ENCODE measurements around the gene TRPM3. TPM values are rescaled to one million over a fixed set of nuclear protein-coding genes. Genes with fewer than 3 reads are reported as not detected.

The TRPM3 gene
- total and polyA plus RNA-seq, 2 of the 13 experiments (the other 11 are each of a cell fraction or from before 2014, with no cell fraction given), result not detected

DNA sequence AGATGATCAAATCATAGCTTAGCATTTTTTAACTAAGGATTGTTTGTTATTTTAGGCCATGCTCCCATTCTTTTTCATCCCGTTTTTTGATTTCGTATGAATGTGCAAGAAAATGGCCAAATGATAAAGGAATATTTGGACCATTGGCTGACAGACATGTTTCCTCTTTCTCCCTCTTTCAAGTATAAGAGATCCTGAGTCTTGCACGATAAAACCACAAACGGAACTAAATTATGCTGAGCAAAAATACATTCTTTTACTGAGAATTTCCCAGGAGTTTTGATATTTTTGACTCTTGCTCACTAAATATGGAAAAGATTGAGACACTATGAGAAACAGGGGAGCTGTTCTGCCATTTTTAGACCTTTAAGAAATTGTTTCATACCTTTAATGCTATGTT is 616.6 kb downstream of the TRPM3 start (continued):
- TF ChIP-seq PHF8 (CRISPR knock-in tag; IDR thresholded peaks at IDR 0.05), result no peak
- TF ChIP-seq, protein P1, sequence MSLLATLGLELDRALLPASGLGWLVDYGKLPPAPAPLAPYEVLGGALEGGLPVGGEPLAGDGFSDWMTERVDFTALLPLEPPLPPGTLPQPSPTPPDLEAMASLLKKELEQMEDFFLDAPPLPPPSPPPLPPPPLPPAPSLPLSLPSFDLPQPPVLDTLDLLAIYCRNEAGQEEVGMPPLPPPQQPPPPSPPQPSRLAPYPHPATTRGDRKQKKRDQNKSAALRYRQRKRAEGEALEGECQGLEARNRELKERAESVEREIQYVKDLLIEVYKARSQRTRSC (CRISPR knock-in tag; IDR thresholded peaks at IDR 0.05; ENCODE audit: low read depth), result no peak

DNA sequence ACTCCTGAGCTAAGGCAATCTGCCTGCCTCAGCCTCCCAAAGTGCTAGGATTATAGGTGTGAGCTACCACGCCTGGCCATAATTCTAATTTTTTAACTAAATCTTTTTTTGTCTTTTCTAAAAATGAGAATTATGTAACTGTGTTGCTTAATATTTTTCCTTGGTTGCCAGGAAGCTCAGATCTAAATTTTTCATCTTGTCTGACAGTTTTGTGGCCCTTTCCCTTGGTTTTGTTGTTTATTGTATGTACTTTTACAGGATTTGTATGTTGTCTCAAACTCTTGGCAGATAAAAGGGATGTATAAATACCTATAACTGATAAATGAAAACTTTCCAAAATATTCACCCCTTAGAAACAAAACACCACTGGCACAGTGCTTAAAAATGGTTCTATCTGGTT is 618.7 kb downstream of the TRPM3 start:
- Histone ChIP-seq H3K36me3 (replicated peaks in 1 of 2; ENCODE audit: control insufficient read depth in 1 of 2, insufficient read depth in 2 of 2, low read length in 2 of 2) (no peaks in the 10 kb centered on the region), H4K20me1 (ENCODE audit: insufficient read depth, low read length) (no peaks in the 10 kb centered on the region), H3K9me3 (ENCODE audit: low read length) (no peaks in the 10 kb centered on the region), H3K27ac (ENCODE audit: extremely low read length, insufficient read depth, low read length) (no peak overlapping the region), H3K9ac (ENCODE audit: insufficient read depth, low read depth, low read length) (no peak overlapping the region), H3K79me2 (ENCODE audit: insufficient read depth, low read length) (no peaks in the 10 kb centered on the region), H3K4me3 (replicated peaks in 1 of 3; ENCODE audit: insufficient read depth in 1 of 3, low read depth in 2 of 3, low read length in 3 of 3) (no peak overlapping the region), H2AFZ (ENCODE audit: low read length) (no peak overlapping the region), H3K4me2 (ENCODE audit: low read depth, low read length) (no peak overlapping the region), H3K4me1 (ENCODE audit: insufficient read depth, low read length) (no peaks in the 10 kb centered on the region), H3K27me3 (ENCODE audit: control insufficient read depth in 1 of 2, insufficient read depth in 2 of 2, low read length in 2 of 2) (no peaks in the 10 kb centered on the region)
- in situ Hi-C loops (cut with HindIII; ENCODE audit: extremely low pct_ligation_motif_present, low pct_unique_long_range_greater_than_20kb) (no loop called here), intact Hi-C loops (cut with micrococcal nuclease; ENCODE audit: unreplicated experiment) (no loop called here)
- 11% methylated on average over 1 of the region's 1 CpG for whole genome bisulfite sequencing (ENCODE audit: low lambda C conversion rate)
- POLR2A ChIA-PET, result no interaction called here
- BruUV-seq (replicated peaks), result no TSS peak
- FAIRE-seq (no peak), DNase-seq (ENCODE audit: low spot score) (no peak), ATAC-seq (no peak)
- CTCF ChIA-PET (ENCODE audit: low intra/inter-chr PET ratio, low total read pairs), result no interaction called here
- TF ChIP-seq DPF2 (CRISPR knock-in tag; IDR thresholded peaks at IDR 0.05; ENCODE audit: borderline replicate concordance, low read depth), result no peak
- no peak for TF ChIP-seq HMG20A (CRISPR knock-in tag; IDR thresholded peaks at IDR 0.05; ENCODE audit: borderline replicate concordance)
- TF ChIP-seq ATF1 (CRISPR knock-in tag; IDR thresholded peaks at IDR 0.05), result no peak
- no peak for TF ChIP-seq ZNF891 (CRISPR knock-in tag; IDR thresholded peaks at IDR 0.05)
- TF ChIP-seq, protein P2, sequence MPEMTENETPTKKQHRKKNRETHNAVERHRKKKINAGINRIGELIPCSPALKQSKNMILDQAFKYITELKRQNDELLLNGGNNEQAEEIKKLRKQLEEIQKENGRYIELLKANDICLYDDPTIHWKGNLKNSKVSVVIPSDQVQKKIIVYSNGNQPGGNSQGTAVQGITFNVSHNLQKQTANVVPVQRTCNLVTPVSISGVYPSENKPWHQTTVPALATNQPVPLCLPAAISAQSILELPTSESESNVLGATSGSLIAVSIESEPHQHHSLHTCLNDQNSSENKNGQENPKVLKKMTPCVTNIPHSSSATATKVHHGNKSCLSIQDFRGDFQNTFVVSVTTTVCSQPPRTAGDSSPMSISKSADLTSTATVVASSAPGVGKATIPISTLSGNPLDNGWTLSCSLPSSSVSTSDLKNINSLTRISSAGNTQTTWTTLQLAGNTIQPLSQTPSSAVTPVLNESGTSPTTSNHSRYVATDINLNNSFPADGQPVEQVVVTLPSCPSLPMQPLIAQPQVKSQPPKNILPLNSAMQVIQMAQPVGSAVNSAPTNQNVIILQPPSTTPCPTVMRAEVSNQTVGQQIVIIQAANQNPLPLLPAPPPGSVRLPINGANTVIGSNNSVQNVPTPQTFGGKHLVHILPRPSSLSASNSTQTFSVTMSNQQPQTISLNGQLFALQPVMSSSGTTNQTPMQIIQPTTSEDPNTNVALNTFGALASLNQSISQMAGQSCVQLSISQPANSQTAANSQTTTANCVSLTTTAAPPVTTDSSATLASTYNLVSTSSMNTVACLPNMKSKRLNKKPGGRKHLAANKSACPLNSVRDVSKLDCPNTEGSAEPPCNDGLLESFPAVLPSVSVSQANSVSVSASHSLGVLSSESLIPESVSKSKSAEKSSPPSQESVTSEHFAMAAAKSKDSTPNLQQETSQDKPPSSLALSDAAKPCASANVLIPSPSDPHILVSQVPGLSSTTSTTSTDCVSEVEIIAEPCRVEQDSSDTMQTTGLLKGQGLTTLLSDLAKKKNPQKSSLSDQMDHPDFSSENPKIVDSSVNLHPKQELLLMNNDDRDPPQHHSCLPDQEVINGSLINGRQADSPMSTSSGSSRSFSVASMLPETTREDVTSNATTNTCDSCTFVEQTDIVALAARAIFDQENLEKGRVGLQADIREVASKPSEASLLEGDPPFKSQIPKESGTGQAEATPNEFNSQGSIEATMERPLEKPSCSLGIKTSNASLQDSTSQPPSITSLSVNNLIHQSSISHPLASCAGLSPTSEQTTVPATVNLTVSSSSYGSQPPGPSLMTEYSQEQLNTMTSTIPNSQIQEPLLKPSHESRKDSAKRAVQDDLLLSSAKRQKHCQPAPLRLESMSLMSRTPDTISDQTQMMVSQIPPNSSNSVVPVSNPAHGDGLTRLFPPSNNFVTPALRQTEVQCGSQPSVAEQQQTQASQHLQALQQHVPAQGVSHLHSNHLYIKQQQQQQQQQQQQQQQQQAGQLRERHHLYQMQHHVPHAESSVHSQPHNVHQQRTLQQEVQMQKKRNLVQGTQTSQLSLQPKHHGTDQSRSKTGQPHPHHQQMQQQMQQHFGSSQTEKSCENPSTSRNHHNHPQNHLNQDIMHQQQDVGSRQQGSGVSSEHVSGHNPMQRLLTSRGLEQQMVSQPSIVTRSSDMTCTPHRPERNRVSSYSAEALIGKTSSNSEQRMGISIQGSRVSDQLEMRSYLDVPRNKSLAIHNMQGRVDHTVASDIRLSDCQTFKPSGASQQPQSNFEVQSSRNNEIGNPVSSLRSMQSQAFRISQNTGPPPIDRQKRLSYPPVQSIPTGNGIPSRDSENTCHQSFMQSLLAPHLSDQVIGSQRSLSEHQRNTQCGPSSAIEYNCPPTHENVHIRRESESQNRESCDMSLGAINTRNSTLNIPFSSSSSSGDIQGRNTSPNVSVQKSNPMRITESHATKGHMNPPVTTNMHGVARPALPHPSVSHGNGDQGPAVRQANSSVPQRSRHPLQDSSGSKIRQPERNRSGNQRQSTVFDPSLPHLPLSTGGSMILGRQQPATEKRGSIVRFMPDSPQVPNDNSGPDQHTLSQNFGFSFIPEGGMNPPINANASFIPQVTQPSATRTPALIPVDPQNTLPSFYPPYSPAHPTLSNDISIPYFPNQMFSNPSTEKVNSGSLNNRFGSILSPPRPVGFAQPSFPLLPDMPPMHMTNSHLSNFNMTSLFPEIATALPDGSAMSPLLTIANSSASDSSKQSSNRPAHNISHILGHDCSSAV (CRISPR knock-in tag; IDR thresholded peaks at IDR 0.05; ENCODE audit: borderline replicate concordance), result no peak
- TF ChIP-seq, protein P3, sequence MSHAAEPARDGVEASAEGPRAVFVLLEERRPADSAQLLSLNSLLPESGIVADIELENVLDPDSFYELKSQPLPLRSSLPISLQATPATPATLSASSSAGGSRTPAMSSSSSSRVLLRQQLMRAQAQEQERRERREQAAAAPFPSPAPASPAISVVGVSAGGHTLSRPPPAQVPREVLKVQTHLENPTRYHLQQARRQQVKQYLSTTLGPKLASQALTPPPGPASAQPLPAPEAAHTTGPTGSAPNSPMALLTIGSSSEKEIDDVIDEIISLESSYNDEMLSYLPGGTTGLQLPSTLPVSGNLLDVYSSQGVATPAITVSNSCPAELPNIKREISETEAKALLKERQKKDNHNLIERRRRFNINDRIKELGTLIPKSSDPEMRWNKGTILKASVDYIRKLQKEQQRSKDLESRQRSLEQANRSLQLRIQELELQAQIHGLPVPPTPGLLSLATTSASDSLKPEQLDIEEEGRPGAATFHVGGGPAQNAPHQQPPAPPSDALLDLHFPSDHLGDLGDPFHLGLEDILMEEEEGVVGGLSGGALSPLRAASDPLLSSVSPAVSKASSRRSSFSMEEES (CRISPR knock-in tag; IDR thresholded peaks at IDR 0.05), result no peak

All from HepG2 (cell line).